ENCODE data around the gene TNIK. TPM values are rescaled to one million over a fixed set of nuclear protein-coding genes. Genes with fewer than 3 reads are reported as not detected.
A peak's percentile ranks its signal among the peaks of the same experiment; 100 is the strongest.

TNIK gene
- 10 to 100 TPM; 55.2 to 56.9 TPM for total RNA-seq

- peak; percentile 97 for DNase-seq
- H3K36me3 Mint-ChIP-seq (ENCODE audit: low read depth), result peaks cover 7% of the 10 kb centered on the region
- no peaks in the 10 kb centered on the region for H3K27me3 Mint-ChIP-seq
- H3K9me3 Mint-ChIP-seq, result peaks cover 7% of the 10 kb centered on the region
- CTCF ChIA-PET, result interaction anchor here (1.2 to 2.2 kb wide), 5 partner anchors 10 to 295 kb away, joined by 3 to 10 read pairs (median 4); no protein-coding TSS in a partner anchor
- POLR2A ChIA-PET, result no interaction called here
- H3K4me3 Mint-ChIP-seq, result peak within 1 kb of the TSS; percentile 95
- peaks cover 46% of the 10 kb centered on the region for H3K4me1 Mint-ChIP-seq
- peak within 1 kb of the TSS; percentile 94 for H3K27ac Mint-ChIP-seq
Measured at GRCh38 chr3:171459942-171460724, at the start of gene TNIK. TNIK (minus strand) TSS chr3:171460405; CDS start chr3:171460063, 342 bp downstream.

- Mint-ChIP-seq H3K4me3 (no peak overlapping the region), H3K9me3 (peaks cover 18% of the 10 kb centered on the region), H3K27me3 (no peaks in the 10 kb centered on the region), H3K4me1 (no peaks in the 10 kb centered on the region), H3K36me3 (ENCODE audit: low read depth) (peaks cover 6% of the 10 kb centered on the region), H3K27ac (no peak overlapping the region)
- ChIA-PET POLR2A (no interaction called here), CTCF (no interaction called here)
- no peak for DNase-seq
Measured at GRCh38 chr3:171508676-171509075, 48.5 kb upstream of the TNIK start.

GRCh38 chr3:171508206-171508605, 48.0 kb upstream of the TNIK start:
- DNase-seq, result no peak
- no peaks in the 10 kb centered on the region for H3K4me1 Mint-ChIP-seq
- H3K4me3 Mint-ChIP-seq, result no peak overlapping the region
- H3K27me3 Mint-ChIP-seq, result no peaks in the 10 kb centered on the region
- no peak overlapping the region for H3K27ac Mint-ChIP-seq
- POLR2A ChIA-PET, result no interaction called here
- CTCF ChIA-PET, result interaction anchor here (0.7 kb wide), 1 partner anchor 8 kb away, joined by 3 read pairs; no protein-coding TSS in a partner anchor
- peaks cover 18% of the 10 kb centered on the region for H3K9me3 Mint-ChIP-seq
- H3K36me3 Mint-ChIP-seq (ENCODE audit: low read depth), result peaks cover 6% of the 10 kb centered on the region

GRCh38 chr3:171506743-171507319, 46.6 kb upstream of the TNIK start:
- Mint-ChIP-seq H3K27me3 (no peaks in the 10 kb centered on the region), H3K4me1 (no peaks in the 10 kb centered on the region), H3K27ac (no peak overlapping the region), H3K4me3 (no peak overlapping the region), H3K9me3 (peaks cover 18% of the 10 kb centered on the region), H3K36me3 (ENCODE audit: low read depth) (peaks cover 6% of the 10 kb centered on the region)
- ChIA-PET POLR2A (no interaction called here), CTCF (interaction anchor here (0.6 to 1.2 kb wide), 3 partner anchors 33 to 55 kb away, joined by 3 read pairs; no protein-coding TSS in a partner anchor)
- no peak for DNase-seq

GRCh38 chr3:171505822-171506333, 45.7 kb upstream of the TNIK start:
- no peak for DNase-seq
- Mint-ChIP-seq H3K4me1 (no peaks in the 10 kb centered on the region), H3K4me3 (no peak overlapping the region), H3K27ac (no peak overlapping the region), H3K9me3 (peaks cover 18% of the 10 kb centered on the region), H3K36me3 (ENCODE audit: low read depth) (peaks cover 6% of the 10 kb centered on the region), H3K27me3 (no peaks in the 10 kb centered on the region)
- ChIA-PET CTCF (no interaction called here), POLR2A (no interaction called here)

GRCh38 chr3:171504376-171504775, 44.2 kb upstream of the TNIK start:
- no peak overlapping the region for H3K27ac Mint-ChIP-seq
- ChIA-PET CTCF (interaction anchor here (0.6 kb wide), 1 partner anchor 251 kb away, joined by 5 read pairs; no protein-coding TSS in a partner anchor), POLR2A (no interaction called here)
- peaks cover 8% of the 10 kb centered on the region for H3K4me1 Mint-ChIP-seq
- no peak for DNase-seq
- H3K36me3 Mint-ChIP-seq (ENCODE audit: low read depth), result peaks cover 10% of the 10 kb centered on the region
- H3K4me3 Mint-ChIP-seq, result no peak overlapping the region
- H3K9me3 Mint-ChIP-seq, result peaks cover 18% of the 10 kb centered on the region
- H3K27me3 Mint-ChIP-seq, result no peaks in the 10 kb centered on the region

- H3K27me3 Mint-ChIP-seq, result no peaks in the 10 kb centered on the region
- ChIA-PET POLR2A (no interaction called here), CTCF (interaction anchor here (0.6 kb wide), 1 partner anchor 251 kb away, joined by 5 read pairs; no protein-coding TSS in a partner anchor)
- no peak overlapping the region for H3K4me3 Mint-ChIP-seq
- DNase-seq, result no peak
- H3K4me1 Mint-ChIP-seq, result peaks cover 11% of the 10 kb centered on the region
- H3K36me3 Mint-ChIP-seq (ENCODE audit: low read depth), result peaks cover 10% of the 10 kb centered on the region
- peaks cover 18% of the 10 kb centered on the region for H3K9me3 Mint-ChIP-seq
- no peak overlapping the region for H3K27ac Mint-ChIP-seq
Measured at GRCh38 chr3:171503817-171504216, 43.6 kb upstream of the TNIK start.

- Mint-ChIP-seq H3K27ac (no peak overlapping the region), H3K9me3 (peaks cover under 1% of the 10 kb centered on the region), H3K27me3 (no peaks in the 10 kb centered on the region), H3K4me3 (no peak overlapping the region), H3K36me3 (ENCODE audit: low read depth) (peaks cover 5% of the 10 kb centered on the region), H3K4me1 (peaks cover 34% of the 10 kb centered on the region)
- no peak for DNase-seq
- POLR2A ChIA-PET, result no interaction called here
- CTCF ChIA-PET, result no interaction called here
Measured at GRCh38 chr3:171498921-171499320, 38.7 kb upstream of the TNIK start.

GRCh38 chr3:171497468-171497867, 37.3 kb upstream of the TNIK start:
- CTCF ChIA-PET, result no interaction called here
- no peaks in the 10 kb centered on the region for H3K27me3 Mint-ChIP-seq
- peaks cover 4% of the 10 kb centered on the region for H3K9me3 Mint-ChIP-seq
- DNase-seq, result no peak
- peaks cover 7% of the 10 kb centered on the region for H3K36me3 Mint-ChIP-seq (ENCODE audit: low read depth)
- H3K4me3 Mint-ChIP-seq, result no peak overlapping the region
- peaks cover 46% of the 10 kb centered on the region for H3K4me1 Mint-ChIP-seq
- POLR2A ChIA-PET, result no interaction called here
- no peak overlapping the region for H3K27ac Mint-ChIP-seq

GRCh38 chr3:171495413-171495812, 35.2 kb upstream of the TNIK start:
- Mint-ChIP-seq H3K36me3 (ENCODE audit: low read depth) (peaks cover 7% of the 10 kb centered on the region), H3K27me3 (no peaks in the 10 kb centered on the region), H3K27ac (peak overlapping the region; percentile 91), H3K9me3 (peaks cover 4% of the 10 kb centered on the region), H3K4me1 (peaks cover 65% of the 10 kb centered on the region), H3K4me3 (no peak overlapping the region)
- ChIA-PET POLR2A (no interaction called here), CTCF (no interaction called here)
- DNase-seq, result no peak

- H3K27me3 Mint-ChIP-seq, result no peaks in the 10 kb centered on the region
- POLR2A ChIA-PET, result no interaction called here
- H3K36me3 Mint-ChIP-seq (ENCODE audit: low read depth), result peaks cover 3% of the 10 kb centered on the region
- CTCF ChIA-PET, result interaction anchor here (0.8 kb wide), 1 partner anchor 22 kb away, joined by 3 read pairs; no protein-coding TSS in a partner anchor
- H3K4me3 Mint-ChIP-seq, result no peak overlapping the region
- H3K4me1 Mint-ChIP-seq, result peaks cover 65% of the 10 kb centered on the region
- peak overlapping the region; percentile 91 for H3K27ac Mint-ChIP-seq
- peak; percentile 51 for DNase-seq
- peaks cover 4% of the 10 kb centered on the region for H3K9me3 Mint-ChIP-seq
Measured at GRCh38 chr3:171494457-171495109, 34.4 kb upstream of the TNIK start.

GRCh38 chr3:171491361-171491760, 31.2 kb upstream of the TNIK start:
- H3K9me3 Mint-ChIP-seq, result peaks cover 4% of the 10 kb centered on the region
- peaks cover 2% of the 10 kb centered on the region for H3K36me3 Mint-ChIP-seq (ENCODE audit: low read depth)
- POLR2A ChIA-PET, result interaction anchor here (1.0 kb wide), 1 partner anchor 122 kb away, joined by 3 read pairs; no protein-coding TSS in a partner anchor
- peak overlapping the region; percentile 53 for H3K4me3 Mint-ChIP-seq
- H3K4me1 Mint-ChIP-seq, result peaks cover 55% of the 10 kb centered on the region
- H3K27me3 Mint-ChIP-seq, result no peaks in the 10 kb centered on the region
- no peak for DNase-seq
- CTCF ChIA-PET, result interaction anchor here (0.8 to 1.6 kb wide), 5 partner anchors 12 to 31 kb away, joined by 3 to 6 read pairs (median 3); partner anchors contain the start of gene TNIK
- H3K27ac Mint-ChIP-seq, result peak overlapping the region; percentile 84
